Measurements from ENCODE around the gene CEP112.

Gene CEP112

DNA sequence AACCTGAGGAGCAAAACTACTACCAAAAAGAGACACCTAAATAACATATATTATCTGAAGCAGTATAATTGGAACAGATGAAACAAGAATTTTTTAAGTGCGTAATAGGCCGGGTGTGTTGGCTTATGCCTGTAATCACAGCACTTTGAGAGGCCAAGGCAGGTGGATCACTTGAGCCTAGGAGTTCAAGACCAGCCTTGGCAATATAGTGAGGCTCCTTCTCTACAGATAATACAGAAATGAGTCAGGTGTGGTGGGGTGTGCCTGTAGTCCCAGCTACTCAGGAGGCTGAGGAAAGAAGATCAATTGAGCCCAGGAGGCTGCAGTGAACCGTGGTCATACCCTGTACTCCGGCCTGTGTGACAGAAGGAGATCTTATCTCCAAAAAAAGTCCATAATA lies 336.3 kb downstream of the CEP112 start:
- no peaks in the 10 kb centered on the region for H3K27me3 ChIP-seq
- intact Hi-C loops (cut with DNase I; ENCODE audit: low total_unique reads), result no loop called here
- H3K9me3 ChIP-seq, result no peaks in the 10 kb centered on the region
- TF ChIP-seq, protein P1, sequence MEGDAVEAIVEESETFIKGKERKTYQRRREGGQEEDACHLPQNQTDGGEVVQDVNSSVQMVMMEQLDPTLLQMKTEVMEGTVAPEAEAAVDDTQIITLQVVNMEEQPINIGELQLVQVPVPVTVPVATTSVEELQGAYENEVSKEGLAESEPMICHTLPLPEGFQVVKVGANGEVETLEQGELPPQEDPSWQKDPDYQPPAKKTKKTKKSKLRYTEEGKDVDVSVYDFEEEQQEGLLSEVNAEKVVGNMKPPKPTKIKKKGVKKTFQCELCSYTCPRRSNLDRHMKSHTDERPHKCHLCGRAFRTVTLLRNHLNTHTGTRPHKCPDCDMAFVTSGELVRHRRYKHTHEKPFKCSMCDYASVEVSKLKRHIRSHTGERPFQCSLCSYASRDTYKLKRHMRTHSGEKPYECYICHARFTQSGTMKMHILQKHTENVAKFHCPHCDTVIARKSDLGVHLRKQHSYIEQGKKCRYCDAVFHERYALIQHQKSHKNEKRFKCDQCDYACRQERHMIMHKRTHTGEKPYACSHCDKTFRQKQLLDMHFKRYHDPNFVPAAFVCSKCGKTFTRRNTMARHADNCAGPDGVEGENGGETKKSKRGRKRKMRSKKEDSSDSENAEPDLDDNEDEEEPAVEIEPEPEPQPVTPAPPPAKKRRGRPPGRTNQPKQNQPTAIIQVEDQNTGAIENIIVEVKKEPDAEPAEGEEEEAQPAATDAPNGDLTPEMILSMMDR (IDR thresholded peaks at IDR 0.05), result no peak
- H3K4me1 ChIP-seq, result no peaks in the 10 kb centered on the region
- no peak overlapping the region for H3K27ac ChIP-seq
- DNase-seq, result no peak
- H3K4me3 ChIP-seq, result no peak overlapping the region
- H3K36me3 ChIP-seq, result no peaks in the 10 kb centered on the region

DNA sequence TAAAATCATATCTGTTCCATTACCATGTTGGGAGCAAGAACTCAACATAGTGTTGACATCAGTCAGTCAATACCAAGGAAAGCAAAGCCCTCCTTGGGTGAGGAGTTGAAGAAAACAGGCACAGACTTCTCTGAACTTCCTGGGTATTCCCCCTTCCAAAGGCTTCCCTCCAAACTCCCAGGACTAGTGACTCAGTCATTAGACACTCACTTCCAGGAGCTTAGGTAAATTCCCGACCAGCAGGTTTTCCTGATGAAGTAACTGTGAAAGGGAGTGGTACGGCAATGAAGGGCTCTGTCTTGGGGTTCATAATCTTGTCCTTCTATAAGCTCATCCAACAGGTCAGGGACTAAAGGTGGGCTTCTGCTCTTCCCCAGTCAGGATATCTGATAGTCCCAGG lies 336.7 kb downstream of the CEP112 start:
- Histone ChIP-seq H3K27me3 (no peaks in the 10 kb centered on the region), H3K4me3 (no peak overlapping the region), H3K4me1 (no peaks in the 10 kb centered on the region), H3K36me3 (no peaks in the 10 kb centered on the region), H3K9me3 (no peaks in the 10 kb centered on the region), H3K27ac (no peak overlapping the region)
- DNase-seq, result no peak
- intact Hi-C loops (cut with DNase I; ENCODE audit: low total_unique reads), result no loop called here
- TF ChIP-seq, protein P1 (IDR thresholded peaks at IDR 0.05), result no peak

DNA sequence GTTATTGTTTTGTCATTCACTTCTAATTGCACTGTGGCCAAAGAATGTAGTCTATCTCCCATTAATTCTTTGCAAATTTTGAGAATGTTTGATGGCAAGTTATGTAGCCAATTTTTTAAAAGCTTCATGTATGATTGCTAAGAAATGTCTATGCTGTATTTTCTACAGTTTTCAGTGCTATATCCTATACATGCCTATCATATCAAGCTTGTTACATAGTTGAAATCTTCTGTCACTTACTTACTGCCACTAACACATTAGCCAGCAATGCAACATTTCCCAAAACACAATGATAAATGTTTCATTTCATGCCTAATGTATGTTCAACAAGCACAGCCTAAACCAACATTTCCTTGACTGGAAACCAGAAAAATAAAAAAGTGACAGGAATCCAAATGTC lies 338.1 kb downstream of the CEP112 start:
- Histone ChIP-seq H3K9me3 (no peaks in the 10 kb centered on the region), H3K4me3 (no peak overlapping the region), H3K36me3 (no peaks in the 10 kb centered on the region), H3K4me1 (no peaks in the 10 kb centered on the region), H3K27ac (no peak overlapping the region), H3K27me3 (no peaks in the 10 kb centered on the region)
- intact Hi-C loops (cut with DNase I; ENCODE audit: low total_unique reads), result no loop called here
- TF ChIP-seq, protein P1 (IDR thresholded peaks at IDR 0.05), result no peak
- DNase-seq, result no peak

DNA sequence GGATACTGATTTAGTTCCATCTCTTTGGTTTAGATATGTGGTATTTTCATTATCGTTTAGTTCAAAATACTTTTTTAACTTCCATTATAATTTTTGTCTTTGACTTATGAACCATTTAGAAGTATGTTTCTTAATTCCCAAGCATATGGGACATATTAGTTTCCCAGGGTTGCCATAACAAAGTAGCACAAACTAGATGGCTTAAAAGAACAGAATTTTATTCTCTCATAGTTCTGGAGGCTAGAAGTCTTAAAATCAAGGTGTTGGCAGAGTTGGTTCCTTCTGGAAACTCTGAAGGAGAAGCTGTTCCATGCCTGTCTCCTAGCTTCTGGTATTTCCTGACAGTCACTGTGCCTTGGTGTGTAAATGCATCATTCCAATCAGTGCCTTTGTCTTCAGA lies 339.0 kb downstream of the CEP112 start:
- no peak for DNase-seq
- Histone ChIP-seq H3K36me3 (no peaks in the 10 kb centered on the region), H3K27me3 (no peaks in the 10 kb centered on the region), H3K27ac (no peak overlapping the region), H3K9me3 (no peaks in the 10 kb centered on the region), H3K4me1 (no peaks in the 10 kb centered on the region), H3K4me3 (no peak overlapping the region)
- TF ChIP-seq, protein P1 (IDR thresholded peaks at IDR 0.05), result no peak
- intact Hi-C loops (cut with DNase I; ENCODE audit: low total_unique reads), result no loop called here

DNA sequence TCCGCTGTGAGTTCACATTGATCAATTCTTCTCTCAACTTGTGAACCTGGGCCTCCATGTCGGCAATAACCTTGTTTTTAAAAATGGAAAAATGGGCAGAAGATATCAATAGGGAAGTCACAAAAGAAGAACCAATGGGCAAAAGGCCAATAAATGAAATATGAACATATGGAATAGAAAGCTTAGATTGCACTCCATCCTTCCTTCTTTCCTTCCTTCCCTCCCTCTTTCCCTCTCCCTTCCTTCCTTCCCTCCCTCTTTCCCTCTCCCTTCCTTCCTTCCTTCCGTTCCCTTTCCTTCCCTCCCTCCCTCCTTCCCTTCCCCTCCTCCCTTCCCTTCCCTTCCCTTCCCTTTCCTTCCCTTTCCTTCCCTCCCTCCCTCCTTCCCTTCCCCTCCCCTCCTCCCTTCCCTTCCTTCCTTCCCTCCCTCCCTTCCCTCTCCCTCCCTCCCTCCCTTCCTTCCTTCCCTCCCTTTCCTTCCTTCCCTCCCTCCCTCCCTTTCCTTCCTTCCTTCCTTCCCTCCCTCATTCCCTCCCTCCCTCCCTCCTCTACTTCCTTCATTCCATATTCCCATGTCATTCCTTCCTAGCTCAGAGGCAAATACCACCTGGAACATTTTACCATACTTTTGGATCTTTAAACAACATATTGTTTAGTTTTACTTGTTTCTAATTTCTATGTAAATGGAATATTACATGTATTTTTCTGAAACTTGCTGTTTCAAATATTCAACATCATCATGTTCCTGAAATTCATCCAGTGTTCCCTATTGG lies 339.8 kb downstream of the CEP112 start:
- intact Hi-C loops (cut with DNase I; ENCODE audit: low total_unique reads), result no loop called here
- no peak overlapping the region for H3K4me3 ChIP-seq
- H3K4me1 ChIP-seq, result no peaks in the 10 kb centered on the region
- no peak for DNase-seq
- no peaks in the 10 kb centered on the region for H3K36me3 ChIP-seq
- H3K9me3 ChIP-seq, result no peaks in the 10 kb centered on the region
- no peak overlapping the region for H3K27ac ChIP-seq
- H3K27me3 ChIP-seq, result no peaks in the 10 kb centered on the region
- TF ChIP-seq, protein P1 (IDR thresholded peaks at IDR 0.05), result no peak
